Kidney tubule cell (primary cell): ENCODE results near the gene STOX2.
A peak's percentile ranks its signal among the peaks of the same experiment; 100 is the strongest.

ENCODE experiments used
- DNase-seq: peaks from one replicate; pipeline ENCODE4 v3.0.0-alpha.2; 2018; ENCODE audit warnings: low spot score

STOX2 gene

DNA sequence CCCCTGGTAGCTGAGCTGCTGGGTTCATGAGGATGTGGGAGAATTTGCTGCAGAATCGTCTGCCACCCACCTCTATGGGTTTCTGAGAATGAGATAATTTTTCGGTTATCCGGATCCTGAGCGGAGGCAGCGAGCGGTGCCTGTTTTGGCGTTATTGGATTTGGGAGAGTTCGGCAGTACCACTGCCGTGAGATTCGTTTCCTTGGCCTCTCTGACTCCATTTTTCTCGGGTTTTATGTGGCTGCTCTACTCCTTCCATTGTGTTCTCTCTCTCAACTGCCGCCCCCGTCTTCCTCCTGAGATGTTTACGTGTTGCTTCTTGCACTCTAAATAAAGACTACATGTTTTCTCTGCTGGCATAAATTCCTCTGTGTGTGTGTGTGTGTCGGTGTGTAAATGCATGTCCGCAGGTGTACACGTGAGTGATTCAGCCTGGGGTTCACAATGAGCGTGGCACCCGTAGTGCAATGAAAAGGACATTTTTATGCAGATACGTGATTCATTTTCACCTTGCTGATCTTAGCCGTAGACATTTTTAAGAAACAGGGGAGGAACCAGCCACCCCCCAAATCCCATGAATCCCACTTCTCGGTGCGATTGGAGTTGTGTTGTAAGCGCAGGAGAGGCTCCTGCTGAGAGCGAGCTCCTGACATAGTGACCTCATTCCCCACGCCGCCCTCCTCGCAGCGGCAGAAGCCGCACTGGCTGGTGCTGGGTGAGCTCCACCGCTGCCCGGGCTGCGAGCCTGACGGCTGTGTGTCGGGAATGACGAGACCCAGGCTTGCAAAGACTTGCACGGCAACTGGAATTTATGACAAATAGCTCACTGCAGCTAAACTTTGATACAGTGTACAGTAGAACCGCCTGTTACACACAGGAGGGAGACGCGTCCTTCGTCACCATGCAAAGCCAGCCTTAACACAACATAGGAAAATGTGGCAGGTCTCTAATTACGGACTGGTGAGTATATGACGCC is 82.2 kb downstream of the STOX2 start:
- peak; percentile 91 for DNase-seq

GRCh38 chr4:183987987-183988392 is 82.9 kb downstream of the STOX2 start:
- DNase-seq: peak; percentile 94

DNA sequence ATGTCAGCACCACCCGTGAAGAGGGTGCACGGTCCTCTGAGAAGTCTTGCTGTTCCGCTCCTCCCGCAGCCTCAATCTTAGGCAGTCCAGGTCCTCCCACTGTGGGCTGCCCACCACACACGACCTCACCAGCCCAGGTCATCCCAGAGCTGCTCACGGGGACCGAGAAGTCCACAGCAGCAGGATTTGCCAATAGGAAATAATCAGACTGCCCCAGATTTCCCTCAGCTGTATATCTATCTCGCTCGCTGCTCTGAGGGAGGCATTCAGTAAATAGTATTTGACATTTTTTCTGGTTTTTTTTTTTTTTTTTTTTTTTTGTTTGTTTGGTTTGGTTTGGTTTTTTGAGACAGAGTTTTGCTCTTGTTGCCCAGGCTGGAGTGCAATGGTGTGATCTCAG is 83.8 kb downstream of the STOX2 start:
- DNase-seq: no peak

DNA sequence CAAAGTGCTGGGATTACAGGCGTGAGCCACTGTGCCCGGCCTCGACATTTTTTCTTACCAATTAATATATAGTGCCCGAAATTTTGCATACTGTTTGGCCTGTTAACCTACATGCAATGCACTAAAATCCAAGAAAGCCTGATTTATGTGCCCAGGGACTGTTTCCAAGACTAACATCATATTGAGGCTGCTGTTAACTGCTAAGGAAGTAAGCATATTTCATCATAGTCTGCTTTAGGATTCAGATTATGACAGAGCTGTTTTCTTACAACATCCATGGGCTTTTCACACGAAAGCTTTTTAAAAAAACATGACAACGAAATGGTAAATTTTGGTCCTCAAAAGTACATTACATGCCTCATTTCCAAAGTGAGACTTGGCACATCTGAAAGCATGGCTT is 84.4 kb downstream of the STOX2 start:
- no peak for DNase-seq

GRCh38 chr4:183989931-183990330 is 84.8 kb downstream of the STOX2 start:
- no peak for DNase-seq

- no peak for DNase-seq
Measured at GRCh38 chr4:183993676-183994075, 88.6 kb downstream of the STOX2 start.

DNA sequence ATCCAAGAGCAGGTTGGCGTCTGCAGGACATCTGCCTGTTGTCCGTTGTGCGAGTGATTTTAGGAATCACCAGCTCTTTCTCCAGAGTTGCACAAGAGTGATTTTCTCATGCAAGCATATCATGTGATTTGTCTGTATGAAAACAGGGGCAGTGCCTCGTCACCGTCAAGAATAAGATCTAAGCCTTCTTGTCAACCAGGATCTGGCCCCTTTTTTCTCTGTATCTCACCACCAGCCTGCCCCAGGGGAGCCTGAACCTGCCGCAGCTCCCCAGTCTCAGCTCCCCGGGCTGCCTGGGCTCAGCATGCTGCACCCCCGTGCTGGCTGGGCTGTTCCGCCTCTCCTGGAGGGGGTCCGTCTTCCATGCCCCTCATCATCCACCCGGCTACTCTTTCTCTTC is 90.5 kb downstream of the STOX2 start:
- no peak for DNase-seq

GRCh38 chr4:183996868-183997267 is 91.8 kb downstream of the STOX2 start:
- peak; percentile 28 for DNase-seq

DNA sequence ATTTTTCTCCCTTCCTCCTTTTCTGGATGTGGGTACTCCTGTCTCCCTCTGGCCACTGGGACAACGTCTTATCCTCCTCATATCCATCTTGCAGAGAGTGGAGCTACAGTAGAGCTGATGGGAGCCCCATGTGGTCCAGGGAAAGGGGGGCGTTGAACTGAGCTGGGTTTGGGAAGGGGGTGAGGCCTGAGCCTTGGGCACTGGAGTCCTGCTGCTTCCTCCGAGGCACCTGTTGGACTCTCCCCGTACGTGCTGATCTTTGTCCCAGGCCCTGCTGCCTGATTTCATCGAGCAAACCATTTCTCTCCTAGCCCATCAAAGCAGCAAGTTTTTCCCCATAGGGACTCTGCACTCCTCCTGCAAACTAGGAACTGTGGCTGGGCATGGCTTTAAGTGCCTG is 94.3 kb downstream of the STOX2 start:
- DNase-seq: no peak

DNA sequence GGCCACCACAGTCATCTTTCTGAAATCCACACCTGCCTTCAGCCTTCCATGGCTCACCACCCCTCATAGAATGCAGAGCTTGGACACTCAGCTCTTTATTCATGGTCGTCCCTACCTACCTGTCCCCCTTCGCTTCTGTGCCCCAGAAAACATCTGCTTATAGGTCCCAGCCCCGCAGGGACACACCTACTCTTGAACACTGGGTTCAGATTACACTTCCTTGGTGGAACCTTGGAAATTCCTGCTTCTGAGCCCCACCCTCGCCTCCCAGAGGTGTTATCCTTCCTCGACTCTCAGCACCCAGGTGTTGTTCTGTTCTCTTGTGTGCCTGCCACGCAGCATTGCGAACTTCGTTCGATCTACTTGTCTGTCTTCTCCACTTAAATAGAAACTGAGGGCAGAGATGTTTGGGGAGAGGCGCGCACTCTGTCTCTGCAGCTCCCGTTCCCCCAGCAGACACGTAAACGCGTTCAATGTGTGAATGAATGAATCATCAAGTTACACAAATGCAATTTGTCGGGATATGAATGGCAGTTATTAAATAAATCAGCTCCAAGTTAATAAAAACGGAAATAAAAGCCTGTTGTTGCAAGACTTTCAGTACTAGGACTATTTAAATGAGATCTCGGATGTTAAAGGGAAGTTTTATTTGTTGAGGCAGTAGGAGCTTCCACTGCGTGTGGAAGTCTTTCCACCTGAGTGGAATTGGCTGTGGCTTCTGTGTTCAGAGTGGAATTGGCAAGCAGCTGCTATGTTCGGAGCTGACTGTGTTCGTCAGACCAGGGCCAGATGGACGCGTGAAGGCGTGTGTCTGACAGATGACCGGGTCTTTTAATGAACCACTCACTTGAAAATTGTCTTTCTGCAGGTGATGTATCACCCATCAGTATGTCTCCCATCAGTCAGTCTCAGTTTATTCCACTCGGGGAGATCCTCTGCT is 95.6 kb downstream of the STOX2 start:
- no peak for DNase-seq

DNA sequence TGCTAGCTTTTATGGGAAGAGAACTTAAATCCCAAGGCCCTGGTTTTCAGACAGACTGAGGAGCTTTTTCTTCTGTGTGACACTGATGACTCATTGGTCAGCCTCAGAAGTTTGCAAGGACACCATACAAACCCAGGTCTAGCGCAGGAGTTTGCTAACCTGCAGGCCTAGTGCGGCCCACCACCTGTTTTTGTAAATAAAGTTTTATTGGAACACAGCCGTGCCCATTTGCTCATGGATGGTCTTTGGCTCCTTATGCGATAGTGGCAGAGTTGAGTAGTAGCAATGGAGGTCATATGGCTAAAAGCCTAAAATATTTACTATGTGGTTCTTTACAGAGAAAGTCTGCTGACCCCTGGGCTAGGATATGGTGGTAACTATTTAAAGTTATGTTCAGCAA is 98.3 kb downstream of the STOX2 start:
- DNase-seq: no peak

DNA sequence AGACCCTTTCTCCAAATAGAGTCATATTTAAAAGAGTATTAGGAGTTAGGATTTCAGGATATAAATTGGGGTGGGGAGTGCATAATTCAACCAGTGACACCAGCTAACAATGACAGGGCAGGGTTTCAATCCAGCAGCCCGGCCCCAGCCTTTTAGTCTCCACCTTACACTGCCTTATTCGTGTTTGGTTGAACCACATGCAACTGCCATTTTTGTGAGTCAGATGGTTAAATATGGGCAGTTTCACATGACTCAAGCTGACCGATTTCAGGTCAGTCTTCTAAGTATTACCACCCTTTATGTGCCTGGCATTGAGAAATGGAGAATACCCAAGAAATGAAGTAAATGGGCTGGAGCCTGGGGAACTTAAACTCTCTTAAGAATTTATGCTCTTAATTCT is 102.8 kb downstream of the STOX2 start:
- peak; percentile 58 for DNase-seq

DNA sequence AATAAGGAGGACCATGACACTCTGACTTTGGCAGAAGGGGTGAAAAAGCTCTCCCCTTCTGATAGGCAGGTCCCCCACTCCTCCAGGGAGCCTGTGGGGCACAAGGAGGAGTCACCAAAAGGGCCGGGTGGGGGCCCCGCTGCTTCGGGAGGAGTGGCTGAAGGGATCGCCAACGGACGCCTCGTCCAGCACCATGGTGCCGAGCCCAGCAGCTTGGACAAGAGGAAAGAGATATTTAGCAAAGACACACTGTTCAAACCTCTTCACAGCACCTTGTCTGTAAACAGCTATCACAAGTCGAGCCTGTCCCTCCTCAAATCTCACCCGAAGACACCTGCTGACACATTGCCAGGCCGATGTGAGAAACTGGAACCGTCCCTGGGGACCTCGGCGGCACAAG is 105.6 kb downstream of the STOX2 start:
- DNase-seq: no peak

GRCh38 chr4:184011826-184012380 is 106.8 kb downstream of the STOX2 start:
- DNase-seq: no peak

- DNase-seq: no peak
Measured at GRCh38 chr4:184012937-184013336, 107.8 kb downstream of the STOX2 start.

- no peak for DNase-seq
Measured at GRCh38 chr4:184014301-184014700, 109.2 kb downstream of the STOX2 start.

- DNase-seq: no peak
Measured at GRCh38 chr4:184016759-184017668, 111.9 kb downstream of the STOX2 start.

- peak; percentile 13 for DNase-seq
Measured at GRCh38 chr4:184019076-184019475, 114.0 kb downstream of the STOX2 start.

GRCh38 chr4:184019667-184020623 is 114.8 kb downstream of the STOX2 start:
- DNase-seq: no peak

DNA sequence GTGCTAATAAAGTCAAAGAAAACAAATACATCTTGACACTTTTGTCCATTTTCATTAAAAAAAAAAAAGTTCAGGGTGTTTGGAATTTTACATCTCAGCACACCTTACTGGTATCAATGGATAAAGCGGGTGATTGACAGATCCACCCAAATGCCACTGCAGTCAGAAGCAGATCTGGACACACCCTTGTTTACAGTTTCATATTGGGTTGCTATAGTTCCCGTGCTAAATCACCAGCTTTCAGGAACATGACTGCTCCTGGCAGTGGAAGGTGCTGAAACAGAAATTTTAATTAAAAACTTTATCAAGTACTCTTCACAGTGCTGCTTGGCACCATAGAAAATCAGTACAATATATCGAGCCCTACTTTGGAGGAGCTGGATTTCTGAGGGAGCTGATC is 116.3 kb downstream of the STOX2 start:
- no peak for DNase-seq
